Measurements from ENCODE around the gene RGP1. TPM values are rescaled to one million over a fixed set of nuclear protein-coding genes. Genes with fewer than 3 reads are reported as not detected.

RGP1 gene, protein sequence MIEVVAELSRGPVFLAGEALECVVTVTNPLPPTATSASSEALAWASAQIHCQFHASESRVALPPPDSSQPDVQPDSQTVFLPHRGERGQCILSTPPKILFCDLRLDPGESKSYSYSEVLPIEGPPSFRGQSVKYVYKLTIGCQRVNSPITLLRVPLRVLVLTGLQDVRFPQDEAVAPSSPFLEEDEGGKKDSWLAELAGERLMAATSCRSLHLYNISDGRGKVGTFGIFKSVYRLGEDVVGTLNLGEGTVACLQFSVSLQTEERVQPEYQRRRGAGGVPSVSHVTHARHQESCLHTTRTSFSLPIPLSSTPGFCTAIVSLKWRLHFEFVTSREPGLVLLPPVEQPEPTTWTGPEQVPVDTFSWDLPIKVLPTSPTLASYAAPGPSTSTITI
- 20.0 TPM for total RNA-seq

DNA sequence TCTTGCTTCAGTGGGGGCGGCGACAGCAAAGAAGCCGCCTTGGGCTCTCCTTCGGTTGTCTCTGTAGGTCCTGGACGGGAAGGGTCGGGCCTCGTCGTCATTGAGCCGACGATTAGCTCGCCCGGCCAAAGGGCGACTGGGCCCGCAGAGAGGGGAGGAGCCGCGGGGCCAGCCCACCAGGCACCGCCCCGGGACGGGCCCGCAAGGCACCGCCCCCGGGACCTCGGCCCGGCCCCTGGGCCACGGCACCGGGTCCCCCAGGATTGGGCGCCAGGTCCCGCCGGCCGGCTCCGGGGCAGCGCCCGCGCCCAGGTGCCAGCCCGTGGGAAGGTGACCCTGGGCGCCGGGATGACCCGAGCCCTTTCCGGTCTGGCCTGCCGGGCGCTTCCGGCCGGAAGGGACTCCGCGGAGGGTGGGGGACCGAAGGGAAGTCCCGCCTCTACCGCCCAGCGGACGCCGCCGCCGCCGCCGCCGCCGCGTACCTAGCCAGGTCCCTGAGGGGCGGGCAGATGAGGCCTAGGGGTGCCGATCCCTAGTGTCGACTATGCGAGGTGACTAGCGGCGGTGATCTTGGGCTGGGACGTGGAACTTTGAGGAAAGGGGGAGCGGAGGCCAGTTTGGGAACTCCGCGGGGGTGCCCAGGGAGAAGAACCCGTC lies at the start of gene RGP1, which contains the start of gene GBA2:
TSS of gene RGP1 (plus strand) at position 430 of the 657 bp plus-strand sequence. CDS start 469 bp downstream, outside the sequence.
TSS of gene GBA2 (minus strand) at position 371 of the 657 bp plus-strand sequence. CDS start 524 bp downstream, outside the sequence.

DNA sequence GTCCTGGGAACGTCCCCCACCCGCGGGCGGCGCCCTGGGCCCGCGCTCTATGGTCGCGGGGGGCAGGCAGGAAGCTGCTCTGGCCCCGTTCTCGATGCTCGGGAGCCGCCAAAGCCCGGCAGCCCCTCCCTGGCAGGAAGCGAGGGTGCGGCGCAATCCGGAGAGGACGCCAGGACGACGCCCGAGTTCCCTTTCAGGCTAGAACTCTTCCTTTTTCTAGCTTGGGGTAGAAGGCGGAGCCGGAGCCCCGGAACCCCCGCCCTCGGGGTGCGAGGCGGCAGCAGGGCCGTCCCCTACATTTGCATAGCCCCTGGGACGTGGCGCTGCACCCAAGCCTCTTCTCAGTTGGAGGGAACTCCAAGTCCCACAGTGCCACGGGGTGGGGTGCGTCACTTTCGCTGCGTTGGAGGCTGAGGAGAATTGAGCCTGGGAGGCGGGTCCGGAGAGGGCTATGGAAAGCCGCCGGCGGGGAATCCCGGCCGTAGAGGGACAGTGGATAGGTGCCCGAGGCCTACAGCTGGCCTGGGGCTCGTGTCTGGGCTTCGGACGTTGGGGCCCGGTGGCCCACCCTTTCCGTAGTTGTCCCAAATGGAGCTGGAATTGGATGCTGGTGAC lies 16.8 kb upstream of the RGP1 start, which contains the start of the genes CREB3 and TLN1:
TSS of gene CREB3 (plus strand) at position 482 of the 615 bp plus-strand sequence. CDS start at position 589, 107 bp downstream.
TSS of gene TLN1 (minus strand) at position 11 of the 615 bp plus-strand sequence. CDS start 6,501 bp downstream, outside the sequence.

DNA sequence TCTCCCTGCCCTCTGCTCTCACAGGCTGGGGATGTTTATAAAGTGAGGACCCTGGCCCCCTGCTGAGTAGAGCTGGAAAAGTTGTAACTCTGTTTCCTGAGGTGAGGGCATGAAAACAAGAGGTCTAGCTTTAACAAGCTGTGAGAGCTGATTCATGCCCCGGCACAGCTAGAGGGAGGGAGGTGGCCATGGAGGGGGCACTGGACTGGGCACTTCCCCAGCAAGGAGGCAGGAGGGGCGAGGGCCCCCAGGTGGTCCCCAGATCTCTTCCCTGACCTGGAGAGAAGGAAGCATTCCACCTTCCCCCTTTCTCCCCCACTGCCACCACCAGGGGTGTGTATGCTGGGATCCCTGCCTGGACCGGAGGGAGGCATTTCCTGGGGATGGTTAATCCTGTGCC lies 5.2 kb downstream of the RGP1 start, which contains the start of gene MSMP:
TSS of gene MSMP (minus strand) at position 13 of the 400 bp plus-strand sequence. CDS start 147 bp downstream, outside the sequence.

DNA sequence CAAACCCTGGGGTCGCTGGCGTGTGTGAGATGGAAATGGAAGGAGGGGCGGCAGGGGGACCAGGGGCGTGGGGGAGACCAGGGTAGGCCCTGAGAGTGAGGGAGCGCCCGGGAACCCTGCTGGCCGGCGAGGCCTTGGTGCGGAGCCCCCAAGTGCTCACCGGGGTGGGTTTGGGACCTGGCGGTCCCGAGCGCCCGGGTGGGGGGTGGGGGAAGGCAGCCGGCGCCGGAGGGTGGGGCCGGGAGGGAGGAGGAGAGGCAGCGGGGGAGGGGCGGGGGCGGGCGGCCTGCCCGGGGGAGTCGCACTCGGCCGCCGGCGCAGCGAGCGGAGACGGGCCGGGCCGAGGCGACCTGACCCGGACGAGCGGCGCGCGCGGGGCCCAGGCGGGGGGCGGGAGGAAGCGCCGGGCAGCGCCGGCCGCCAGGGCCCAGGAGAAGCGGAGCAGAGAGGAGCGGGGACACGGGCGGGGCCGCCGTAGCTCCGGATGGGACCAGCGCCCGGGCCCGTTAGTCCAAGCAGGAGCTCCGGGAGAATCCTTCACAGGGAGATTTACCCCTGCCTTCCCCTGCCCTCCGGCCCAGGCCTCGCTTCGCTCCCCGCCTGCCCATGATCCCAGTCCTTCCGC lies 42.3 kb downstream of the RGP1 start, which contains the start of gene NPR2:
TSS of gene NPR2 (plus strand) at position 295 of the 625 bp plus-strand sequence. CDS start 818 bp downstream, outside the sequence.

Small RNAs within 50 kb of the gene (small RNA-seq; reads per million reads assigned to genes)
- not detected for gene MIR6853 (ENCODE audit: low replicate concordance)

Other genes starting within 250 kb of the RGP1 start
- 19.1 TPM for gene TESK1, start 144.0 kb upstream of the RGP1 start, total RNA-seq
- gene CD72, start 130.9 kb upstream of the RGP1 start, total RNA-seq: not detected
- not detected for gene SIT1, start 98.4 kb upstream of the RGP1 start, total RNA-seq
- gene RMRP, start 91.3 kb upstream of the RGP1 start, total RNA-seq: 78,439 TPM
- gene CCDC107, start 91.0 kb upstream of the RGP1 start, total RNA-seq: 9.7 TPM
- 0.31 TPM for gene ARHGEF39, start 84.1 kb upstream of the RGP1 start, total RNA-seq
- gene CA9, start 75.4 kb upstream of the RGP1 start, total RNA-seq: not detected
- gene TPM2, start 59.4 kb upstream of the RGP1 start, total RNA-seq: 15.7 TPM
- 26.6 TPM for gene TLN1, start 17.1 kb upstream of the RGP1 start, total RNA-seq
- 30.0 TPM for gene CREB3, start 16.6 kb upstream of the RGP1 start, total RNA-seq
- gene GBA2, start 59 bp upstream of the RGP1 start, total RNA-seq: 92.0 TPM
- not detected for gene MSMP, start 5.0 kb downstream of the RGP1 start, total RNA-seq
- gene NPR2, start 42.3 kb downstream of the RGP1 start, total RNA-seq: 19.4 TPM
- 4.1 TPM for gene SPAG8, start 63.0 kb downstream of the RGP1 start, total RNA-seq
- 7.8 TPM for gene HINT2, start 65.8 kb downstream of the RGP1 start, total RNA-seq
- not detected for gene FAM221B, start 79.4 kb downstream of the RGP1 start, total RNA-seq
- gene TMEM8B, start 79.9 kb downstream of the RGP1 start, total RNA-seq: 12.5 TPM
- gene OR13J1, start 121.1 kb downstream of the RGP1 start, total RNA-seq: not detected
- gene HRCT1, start 156.9 kb downstream of the RGP1 start, total RNA-seq: 0.63 TPM
- 0.31 TPM for gene SPAAR, start 160.2 kb downstream of the RGP1 start, total RNA-seq
- not detected for gene OR2S2, start 208.9 kb downstream of the RGP1 start, total RNA-seq